Adrenal gland (tissue), 12 donors: Measurements from ENCODE around the gene IQSEC1. TPM values are rescaled to one million over a fixed set of nuclear protein-coding genes. Genes with fewer than 3 reads are reported as not detected.

Experiments used
- DNase-seq, 7 donors: peaks; one replicate each; pipeline ENCODE4 v3.0.0-alpha.2; 2019 to 2020
- H3K27ac ChIP-seq, 5 donors: fragments of 200-600 bp; sonication (generic) in 4 of 5; 1 replicate in 3 of 5; 2 replicates in 2 of 5; pipeline versions ENCODE4 v1.5.1 to v1.8.0; 2016 to 2020; ENCODE audit warnings: mild to moderate bottlenecking in 1 of 5
- H3K27me3 ChIP-seq: fragments of 200-600 bp; 2 replicates; pipeline ENCODE4 v1.8.0; 2021
- H3K36me3 ChIP-seq, 2 donors: fragments of 200-600 bp; replicated peaks in 1 of 2; 1 replicate in 1 of 2; 2 replicates in 1 of 2; pipeline versions ENCODE4 v1.5.1 to v1.8.0; 2018 to 2022
- H3K4me1 ChIP-seq, 2 donors: fragments of 200-600 bp; replicated peaks in 1 of 2; 1 replicate in 1 of 2; 2 replicates in 1 of 2; pipeline versions ENCODE4 v1.5.1 to v1.8.0; 2018 to 2021
- H3K4me3 ChIP-seq, 4 donors: fragments of 200-600 bp; sonication (generic) in 3 of 4; one replicate each; pipeline ENCODE4 v1.5.1; 2016 to 2018
- H3K9me3 ChIP-seq, 3 donors: fragments of 200-600 bp; sonication (generic) in 1 of 3; replicated peaks in 1 of 3; 1 replicate in 2 of 3; 2 replicates in 1 of 3; pipeline versions ENCODE4 v1.5.1 to v1.8.0; 2016 to 2021
- POLR2A ChIP-seq, 2 donors: fragments of 450-650 bp; IDR thresholded peaks; one replicate each; pipeline ENCODE4 v1.6.1; 2017; ENCODE audit warnings: antibody characterized with exemption in 2 of 2, mild to moderate bottlenecking in 2 of 2, moderate library complexity in 1 of 2
- WGBS, 4 donors: extraction: QIAGEN DNeasy Blood & Tissue Kit in 2 of 4; methylation state at CpG; one replicate each; pipeline versions ENCODE4 v1.1.5 to v1.1.7; 2013 to 2017; 5-methylcytosine and 5-hydroxymethylcytosine counted together
- intact Hi-C, 2 donors: fragments of 100-400 bp; cut with DNase I; formaldehyde crosslinking; loops; one replicate each; pipeline versions ENCODE4 v1.14.1 to v1.15.0; 2022 to 2023
- polyA plus RNA-seq, 3 donors: library from polyadenylated mRNA; stranded (reverse); fragments of 200-250 nt in 2 of 3; fragments of 350-450 nt in 1 of 3; fragmentation: Illumina TruSeq in 1 of 3; extraction: RNeasy Lipid Tissue Mini Kit (QIAGEN cat#74804) in 1 of 3; gene quantifications; one replicate each; pipeline ENCODE4 v1.2.3, GENCODE V29; 2013 to 2014
- total RNA-seq, 9 donors: library from RNA; depleted of rRNA in 4 of 9; stranded (reverse); fragments of >200 nt in 4 of 9; fragments of 120-200 nt in 1 of 9; fragmentation: NEBNext Ultra II Directional in 1 of 9; extraction: Animal tissue kit (Norgen Biotek cat#: 25700) in 1 of 9; gene quantifications; one replicate each; pipeline versions ENCODE4 v1.1.0 to v1.2.4, GENCODE V29; 2013 to 2023
- TF ChIP-seq, protein P1 (sequence below), 6 experiments: fragments of 450-650 bp in 4 of 6; fragments of 200-600 bp in 2 of 6; sonication (generic) in 1 of 6; IDR thresholded peaks; 1 replicate in 5 of 6; 2 replicates in 1 of 6; pipeline versions ENCODE4 v1.5.1 to v1.8.0; 2016 to 2021; ENCODE audit warnings: antibody characterized with exemption in 6 of 6, mild to moderate bottlenecking in 2 of 6, moderate library complexity in 1 of 6
- donor health status: healthy with polysubstance abuse.
- donor health status: Bipolar disorder and iron deficiency.
- donor health status: DM: yes; HTN: yes; CAD: no.
- donor health status: DM: no; HTN: no; CAD: no.
- donor health status: DM: no; HTN: no; CAD: no.
- donor health status: DM: yes; HTN: yes; CAD: no.

IQSEC1 gene
- total and polyA plus RNA-seq, 12 donors = 24.4 to 133 (median 94.2) TPM

DNA sequence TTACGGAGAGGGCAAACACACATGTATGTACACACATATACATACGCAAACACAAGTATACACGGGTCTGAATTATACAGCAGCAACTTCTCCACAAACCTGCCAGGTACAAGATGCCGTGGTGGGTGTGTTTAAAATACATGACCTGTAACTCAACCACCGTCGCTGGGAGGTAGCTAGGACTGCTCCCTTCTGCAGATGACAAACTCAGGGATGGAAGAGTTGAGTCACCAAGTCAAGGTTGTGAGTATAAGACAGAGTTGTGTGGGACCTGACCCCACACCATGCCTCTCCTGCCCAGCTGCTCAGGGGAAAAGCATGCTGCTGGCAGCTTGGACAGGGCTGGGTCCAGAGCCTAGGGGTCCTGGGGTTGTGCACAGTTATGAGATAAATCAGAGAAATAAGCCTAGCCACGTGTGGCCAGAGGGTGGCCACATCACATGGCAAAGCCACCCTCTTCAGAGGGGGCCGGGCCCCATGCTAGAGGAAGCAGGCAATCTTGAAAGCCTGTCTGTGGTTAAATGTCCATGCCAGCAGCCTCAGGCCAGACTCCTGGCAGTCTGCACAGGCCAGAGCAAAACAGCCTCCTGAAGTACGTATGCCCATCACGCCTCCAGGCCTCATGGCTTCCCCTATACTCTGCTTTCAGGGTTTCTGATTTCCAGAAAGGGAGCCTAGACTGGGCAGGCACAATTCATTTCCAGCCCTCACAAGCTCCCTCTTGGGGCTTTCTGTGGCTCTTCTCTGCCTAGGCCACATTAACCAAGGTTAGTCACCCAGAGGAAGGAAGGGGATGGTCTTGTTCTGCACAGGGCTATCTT is 124.1 kb downstream of the IQSEC1 start:
- no peaks in the 10 kb centered on the region for H3K9me3 ChIP-seq
- DNase-seq = peak; percentile 70 to 90 (median 81)
- TF ChIP-seq POLR2A (IDR thresholded peaks at IDR 0.05) = peak in 1 of 2 donors; percentile 27
- TF ChIP-seq, protein P1, sequence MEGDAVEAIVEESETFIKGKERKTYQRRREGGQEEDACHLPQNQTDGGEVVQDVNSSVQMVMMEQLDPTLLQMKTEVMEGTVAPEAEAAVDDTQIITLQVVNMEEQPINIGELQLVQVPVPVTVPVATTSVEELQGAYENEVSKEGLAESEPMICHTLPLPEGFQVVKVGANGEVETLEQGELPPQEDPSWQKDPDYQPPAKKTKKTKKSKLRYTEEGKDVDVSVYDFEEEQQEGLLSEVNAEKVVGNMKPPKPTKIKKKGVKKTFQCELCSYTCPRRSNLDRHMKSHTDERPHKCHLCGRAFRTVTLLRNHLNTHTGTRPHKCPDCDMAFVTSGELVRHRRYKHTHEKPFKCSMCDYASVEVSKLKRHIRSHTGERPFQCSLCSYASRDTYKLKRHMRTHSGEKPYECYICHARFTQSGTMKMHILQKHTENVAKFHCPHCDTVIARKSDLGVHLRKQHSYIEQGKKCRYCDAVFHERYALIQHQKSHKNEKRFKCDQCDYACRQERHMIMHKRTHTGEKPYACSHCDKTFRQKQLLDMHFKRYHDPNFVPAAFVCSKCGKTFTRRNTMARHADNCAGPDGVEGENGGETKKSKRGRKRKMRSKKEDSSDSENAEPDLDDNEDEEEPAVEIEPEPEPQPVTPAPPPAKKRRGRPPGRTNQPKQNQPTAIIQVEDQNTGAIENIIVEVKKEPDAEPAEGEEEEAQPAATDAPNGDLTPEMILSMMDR (IDR thresholded peaks at IDR 0.05) = no peak
- H3K27ac ChIP-seq = peak overlapping the region in 4 of 5 donors; percentile 30 to 85 (median 62)
- peaks cover 45 to 65% of the 10 kb centered on the region in 2 donors for H3K4me1 ChIP-seq
- intact Hi-C loops = no loop called here
- H3K36me3 ChIP-seq = no peaks in the 10 kb centered on the region
- H3K4me3 ChIP-seq = no peak overlapping the region
- WGBS, 4 donors = 51 to 63% (median 56%) methylated on average over 9 to 10 of the region's 10 CpGs
- H3K27me3 ChIP-seq = no peaks in the 10 kb centered on the region

DNA sequence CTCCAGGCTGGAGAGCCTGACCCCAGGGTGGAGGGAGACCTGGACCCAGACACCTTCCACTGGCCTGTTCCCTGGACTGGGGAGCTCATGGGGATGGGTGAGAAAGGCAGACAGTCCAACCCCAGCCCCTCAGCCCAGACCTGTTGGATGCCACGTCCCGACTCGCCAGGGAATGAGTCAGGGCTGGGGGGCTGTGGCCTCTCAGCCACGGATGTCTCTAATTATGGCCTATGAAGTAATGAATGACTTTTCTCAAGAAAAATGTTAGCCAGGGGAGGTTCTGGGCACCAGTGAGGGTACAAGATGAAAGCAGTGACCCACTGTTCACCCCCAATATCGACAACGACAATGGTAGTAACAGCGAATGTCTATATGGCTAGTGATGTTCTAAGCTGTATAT is 124.9 kb downstream of the IQSEC1 start:
- H3K27ac ChIP-seq = peak overlapping the region in 3 of 5 donors; percentile 2 to 85 (median 68)

DNA sequence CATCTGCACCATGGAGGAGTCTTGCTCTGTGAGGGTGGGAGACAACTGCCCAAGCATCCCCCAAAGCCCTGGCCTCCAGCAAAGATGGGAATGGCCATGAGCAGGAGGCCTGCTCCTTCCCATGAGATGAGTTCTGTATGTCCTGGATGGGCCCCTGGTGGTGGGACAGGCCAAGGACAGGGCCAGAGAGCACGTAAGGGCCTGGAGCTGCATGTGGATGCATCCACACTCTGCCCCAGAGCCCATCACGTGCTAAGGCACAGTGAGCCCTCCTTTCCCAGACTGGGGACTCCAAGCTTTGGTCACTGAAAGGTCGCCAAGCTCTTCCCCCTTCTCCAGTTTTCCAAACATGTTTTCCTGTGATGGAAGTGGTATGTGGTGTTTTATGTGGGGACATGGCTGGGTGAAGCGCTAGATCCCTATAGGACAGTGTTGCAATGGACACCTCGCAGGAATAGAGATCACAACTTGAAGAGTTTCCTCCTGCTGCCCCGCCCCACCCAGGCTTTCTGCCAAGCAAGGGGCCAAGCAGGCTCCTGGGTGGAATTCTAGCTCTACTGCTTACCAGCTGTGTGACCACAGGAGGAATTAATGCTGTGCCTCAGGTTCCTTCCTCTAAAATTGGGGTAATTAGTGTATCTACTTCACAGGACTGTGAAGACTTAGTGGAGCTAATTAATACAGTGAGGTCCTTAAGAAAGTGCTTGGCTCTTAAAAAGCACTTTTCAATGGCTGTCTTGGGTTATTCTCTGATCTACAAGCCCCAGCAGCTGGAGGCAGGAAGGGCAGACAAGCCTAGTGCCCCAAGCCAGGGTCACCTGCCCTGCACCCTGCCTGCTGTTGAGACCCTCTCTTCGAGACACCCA is 125.5 kb downstream of the IQSEC1 start:
- TF ChIP-seq, protein P1 (IDR thresholded peaks at IDR 0.05) = peak in 1 of 6 experiments; percentile 18
- no peak for TF ChIP-seq POLR2A (IDR thresholded peaks at IDR 0.05)
- 61 to 66% (median 64%) methylated on average over 4 to 7 of the region's 7 CpGs for WGBS, 4 donors
- intact Hi-C loops = no loop called here
- peak in 6 of 7 donors; percentile 66 to 79 (median 72) for DNase-seq
- Histone ChIP-seq H3K4me3 (no peak overlapping the region), H3K4me1 (peaks cover 41 to 63% of the 10 kb centered on the region in 2 donors), H3K9me3 (no peaks in the 10 kb centered on the region), H3K36me3 (no peaks in the 10 kb centered on the region), H3K27ac (peak overlapping the region in 4 of 5 donors; percentile 2 to 85 (median 36)), H3K27me3 (no peaks in the 10 kb centered on the region)

More for the DNA sequence above, 124.9 kb downstream of the IQSEC1 start:
- intact Hi-C loops = no loop called here
- no peak for DNase-seq
- Histone ChIP-seq H3K9me3 (no peaks in the 10 kb centered on the region), H3K36me3 (no peaks in the 10 kb centered on the region), H3K27me3 (no peaks in the 10 kb centered on the region), H3K4me3 (no peak overlapping the region), H3K4me1 (peaks cover 41 to 63% of the 10 kb centered on the region in 2 donors)
- TF ChIP-seq, protein P1 (IDR thresholded peaks at IDR 0.05) = no peak
- TF ChIP-seq POLR2A (IDR thresholded peaks at IDR 0.05) = no peak
- 57 to 71% (median 65%) methylated on average over 5 to 7 of the region's 7 CpGs for WGBS, 4 donors
